GM18870 (cell line): Measurements from ENCODE around the gene CLMP.
"Not testable (repeated sequence)": the region's sequence is repeated elsewhere in the genome, so short reads cannot be mapped to it uniquely, and the experiment has no call there.

Experiments used
- ATAC-seq: cut with Tn5 transposase; IDR thresholded peaks from one replicate; pipeline ENCODE4 v1.9.1; 2021; ENCODE audit warnings: moderate library complexity; ENCODE audit not compliant: unreplicated experiment

CLMP gene

GRCh38 chr11:123218451-123218850 is 23.4 kb upstream of the CLMP start:
- no peak for ATAC-seq

GRCh38 chr11:123217897-123218296 is 22.8 kb upstream of the CLMP start:
- ATAC-seq: no peak

- ATAC-seq: no peak
Observed at GRCh38 chr11:123216249-123216648, 21.2 kb upstream of the CLMP start.

DNA sequence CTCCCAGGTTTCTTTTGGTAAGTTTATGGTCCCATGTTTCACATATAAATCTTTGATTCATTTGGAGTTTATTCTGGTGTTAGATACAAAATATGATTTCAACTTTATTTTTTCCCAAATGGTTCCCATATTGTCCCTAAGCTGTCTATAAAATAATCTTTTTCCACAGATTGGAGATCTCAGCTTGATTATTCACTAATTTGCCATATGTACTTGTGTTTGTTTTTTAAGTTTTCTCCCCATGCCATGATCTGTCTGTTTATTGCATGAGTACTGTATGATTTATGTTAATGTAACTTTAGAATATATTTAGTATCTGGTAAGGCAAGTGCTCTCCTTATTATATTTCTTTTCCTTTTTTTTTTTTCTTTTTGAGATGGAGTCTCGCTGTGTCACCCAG is 19.9 kb upstream of the CLMP start:
- no peak for ATAC-seq

DNA sequence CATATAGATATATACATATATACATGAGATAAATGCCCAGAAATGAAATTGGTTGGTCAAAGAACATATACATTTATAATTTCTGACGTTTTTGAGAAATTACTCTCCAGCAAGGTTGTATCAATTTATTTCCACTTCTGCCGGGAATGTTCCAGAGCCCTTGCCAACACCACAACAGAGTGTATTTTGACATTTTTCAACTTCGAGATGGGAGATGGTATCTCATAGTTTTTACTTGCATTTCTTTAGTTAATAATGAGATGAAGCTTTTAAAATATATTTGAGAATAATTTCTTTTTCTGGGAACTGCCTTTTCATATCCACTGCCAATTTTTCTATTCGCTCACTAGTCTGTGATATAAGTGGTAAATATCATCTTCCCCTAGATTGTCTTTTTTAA is 19.3 kb upstream of the CLMP start:
- ATAC-seq: no peak

DNA sequence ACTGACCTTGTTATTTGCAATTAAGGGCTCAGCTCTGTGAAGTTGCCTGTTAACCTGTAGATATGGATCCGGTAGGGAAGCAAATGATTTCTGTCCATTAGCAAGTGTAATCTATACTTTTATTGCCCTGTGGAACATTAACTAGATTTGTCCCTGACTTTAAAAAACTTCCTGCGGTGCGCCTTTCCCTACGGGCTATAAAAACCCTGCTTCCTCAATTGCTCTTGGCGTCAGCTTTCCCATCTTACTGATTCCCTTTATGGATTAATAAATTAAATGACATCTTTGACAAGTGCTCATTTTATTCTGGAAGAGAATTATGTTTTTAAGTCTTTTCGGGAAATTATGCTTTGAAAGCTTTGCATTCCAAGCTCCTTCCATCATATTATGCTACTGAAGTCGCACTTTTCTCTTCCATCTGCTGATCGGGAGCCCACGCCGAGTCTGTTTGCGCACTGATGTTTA is 18.3 kb upstream of the CLMP start:
- ATAC-seq: no peak

DNA sequence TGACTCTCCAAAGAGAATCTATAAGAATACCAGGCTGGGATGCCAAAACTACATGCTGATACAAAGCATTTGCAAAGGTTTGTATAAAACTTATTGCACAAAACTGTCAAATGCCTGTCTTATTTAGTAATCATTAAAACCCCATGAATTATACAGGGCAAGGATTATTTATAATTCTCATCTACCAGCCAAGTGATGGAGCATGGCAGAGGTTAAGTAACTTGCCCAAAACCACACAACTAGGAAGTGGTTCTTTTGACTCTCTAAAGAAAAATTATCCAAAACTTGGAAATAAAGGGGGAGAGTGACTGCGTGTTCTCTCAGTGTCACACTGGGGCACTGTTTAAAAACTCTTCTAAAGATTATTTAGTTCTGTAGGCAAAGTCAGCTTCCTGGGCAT is 17.4 kb upstream of the CLMP start:
- no peak for ATAC-seq

- ATAC-seq: no peak
Observed at GRCh38 chr11:123211981-123212380, 16.9 kb upstream of the CLMP start.

- no peak for ATAC-seq
Observed at GRCh38 chr11:123211149-123211852, 16.3 kb upstream of the CLMP start.

DNA sequence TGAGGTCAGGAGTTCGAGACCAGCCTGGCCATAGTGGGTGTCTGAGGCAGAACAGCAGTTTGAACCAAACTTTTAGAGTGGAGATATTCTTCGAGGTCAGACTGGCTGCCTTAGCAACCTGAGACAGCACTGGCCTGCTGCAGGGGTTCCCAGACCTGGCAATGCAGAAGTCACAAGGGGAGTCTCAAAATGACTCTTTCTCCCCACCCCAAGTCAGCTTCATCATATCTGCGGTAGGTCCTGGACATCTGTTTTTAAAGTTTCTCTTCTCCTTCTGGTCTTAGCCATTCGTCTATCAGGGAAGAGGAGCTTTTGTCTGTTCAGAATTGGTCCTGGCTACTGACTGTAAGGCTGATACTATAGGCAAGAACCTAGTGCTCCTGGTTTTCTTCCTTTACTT is 14.5 kb upstream of the CLMP start:
- no peak for ATAC-seq

DNA sequence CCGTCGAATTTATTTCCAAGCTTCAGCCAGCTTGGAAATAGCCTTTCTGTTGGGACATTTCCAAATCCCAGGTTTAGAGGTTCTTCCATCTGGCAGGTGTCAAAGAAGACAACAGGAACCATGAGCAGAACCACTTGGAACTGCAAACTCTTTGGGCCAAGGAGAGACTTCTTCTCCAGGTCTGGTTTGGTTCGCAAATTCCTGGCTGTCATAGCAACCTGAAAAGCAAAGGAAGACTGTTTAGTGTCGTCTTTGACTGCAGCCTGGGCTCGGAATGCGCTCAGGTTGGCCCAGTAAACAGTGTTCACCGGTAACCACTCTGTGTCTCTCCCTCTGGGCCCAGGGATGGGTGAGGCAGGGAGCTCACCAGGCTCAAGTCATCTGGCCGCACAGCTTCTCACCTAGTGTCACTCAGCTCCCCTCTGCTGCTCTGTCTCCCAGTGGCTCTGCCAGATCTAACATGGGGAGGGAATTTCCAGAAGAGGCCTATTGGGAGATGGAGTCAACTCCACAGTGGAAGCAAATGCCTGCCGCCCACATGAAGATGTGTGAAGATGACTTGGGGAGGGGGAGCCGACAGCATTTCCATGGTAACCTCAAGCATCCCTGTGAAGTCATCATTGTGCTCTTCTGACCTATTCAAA is 11.9 kb upstream of the CLMP start:
- ATAC-seq: no peak

GRCh38 chr11:123206055-123206454 is 11.0 kb upstream of the CLMP start:
- ATAC-seq: not testable (repeated sequence)

DNA sequence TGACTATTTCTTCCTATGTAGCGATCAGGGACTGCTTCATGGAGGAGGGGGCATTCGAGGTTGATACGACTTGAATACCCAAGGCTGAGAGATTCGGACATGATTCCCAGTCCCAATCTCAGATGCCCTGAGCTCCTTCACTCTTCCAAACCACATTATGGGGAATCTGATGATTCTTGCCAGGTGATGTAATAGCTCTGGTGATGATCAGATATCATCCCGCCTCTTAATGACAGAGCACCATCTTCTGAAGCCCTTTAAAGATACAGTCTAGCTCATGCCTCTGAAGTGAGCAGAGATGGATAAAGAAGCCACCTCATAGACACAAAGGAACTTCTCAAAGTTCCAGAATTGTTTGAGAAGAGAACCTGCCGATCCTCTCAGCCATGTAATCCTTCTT is 8.9 kb upstream of the CLMP start:
- no peak for ATAC-seq

GRCh38 chr11:123203471-123203870 is 8.4 kb upstream of the CLMP start:
- ATAC-seq: no peak

GRCh38 chr11:123202155-123203151 is 7.4 kb upstream of the CLMP start:
- no peak for ATAC-seq

GRCh38 chr11:123200264-123200663 is 5.2 kb upstream of the CLMP start:
- ATAC-seq: no peak

GRCh38 chr11:123197711-123198110 is 2.7 kb upstream of the CLMP start:
- no peak for ATAC-seq

GRCh38 chr11:123196060-123196714 is 1.1 kb upstream of the CLMP start:
- no peak for ATAC-seq

DNA sequence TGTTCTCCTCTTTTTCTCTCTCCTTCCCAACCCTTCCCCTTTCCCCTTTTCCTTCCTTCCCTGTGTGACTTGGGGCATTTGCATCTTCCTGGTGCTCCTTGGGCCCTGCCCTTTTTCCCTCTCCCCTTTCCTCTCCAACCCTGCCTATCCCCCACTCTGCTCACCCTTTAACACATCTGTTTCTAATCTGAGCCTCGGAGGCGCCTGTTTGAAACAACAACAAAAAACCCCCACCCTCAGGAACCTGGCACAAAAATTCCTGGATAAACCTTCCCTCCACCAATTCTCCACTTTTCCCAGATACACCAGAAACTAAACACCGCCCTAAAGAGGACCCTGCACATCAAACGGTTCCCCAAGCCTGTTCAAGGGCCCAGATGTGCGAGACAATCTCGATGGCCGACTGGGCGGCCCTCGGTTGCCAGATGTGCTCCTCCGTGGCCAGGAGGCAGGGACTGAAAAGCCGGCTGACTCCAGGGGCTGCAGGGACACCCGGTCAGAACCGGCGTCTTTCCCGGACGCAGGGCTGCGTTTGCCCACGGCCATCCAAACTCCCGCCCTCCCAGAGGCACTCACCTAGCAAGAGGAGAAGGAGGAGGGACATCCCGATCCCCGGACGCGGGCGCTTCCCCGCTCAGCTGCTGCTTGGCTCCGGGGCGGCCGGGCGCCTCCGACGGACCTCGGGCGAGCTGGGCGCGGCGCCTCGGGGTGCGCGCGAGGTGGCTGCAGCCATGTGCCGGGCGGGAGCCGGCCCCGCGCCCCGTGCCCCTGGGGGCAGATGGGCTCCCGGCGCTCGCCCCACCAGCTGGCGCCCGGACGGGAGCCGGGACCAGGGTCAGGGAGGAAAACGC is 486 bp downstream of the CLMP start:
- ATAC-seq: no peak

- no peak for ATAC-seq
Observed at GRCh38 chr11:123193742-123194141, 1.3 kb downstream of the CLMP start.
